ENCODE results near the gene ZBTB14.

Gene ZBTB14

GRCh38 chr18:5268874-5269273 is 26.7 kb downstream of the ZBTB14 start:
- H3K9me3 Mint-ChIP-seq: peaks cover 22% of the 10 kb centered on the region
- H3K4me1 Mint-ChIP-seq: no peaks in the 10 kb centered on the region
- DNase-seq (ENCODE audit: low spot score in 2 of 2) (no peak), ATAC-seq (ENCODE audit: low read depth) (no peak)
- peaks cover 10% of the 10 kb centered on the region for H3K27me3 Mint-ChIP-seq
- no peak overlapping the region for H3K4me3 Mint-ChIP-seq
- peaks cover 5% of the 10 kb centered on the region for H3K36me3 Mint-ChIP-seq
- H3K27ac Mint-ChIP-seq: no peak overlapping the region

- ATAC-seq (ENCODE audit: low read depth): no peak
- Mint-ChIP-seq H3K27ac (no peak overlapping the region), H3K4me1 (no peaks in the 10 kb centered on the region), H3K9me3 (peaks cover 20% of the 10 kb centered on the region), H3K27me3 (peaks cover 14% of the 10 kb centered on the region), H3K36me3 (peaks cover 2% of the 10 kb centered on the region), H3K4me3 (no peak overlapping the region)
- no peak for DNase-seq (ENCODE audit: low spot score in 2 of 2)
Observed at GRCh38 chr18:5266721-5267120, 28.8 kb downstream of the ZBTB14 start.

DNA sequence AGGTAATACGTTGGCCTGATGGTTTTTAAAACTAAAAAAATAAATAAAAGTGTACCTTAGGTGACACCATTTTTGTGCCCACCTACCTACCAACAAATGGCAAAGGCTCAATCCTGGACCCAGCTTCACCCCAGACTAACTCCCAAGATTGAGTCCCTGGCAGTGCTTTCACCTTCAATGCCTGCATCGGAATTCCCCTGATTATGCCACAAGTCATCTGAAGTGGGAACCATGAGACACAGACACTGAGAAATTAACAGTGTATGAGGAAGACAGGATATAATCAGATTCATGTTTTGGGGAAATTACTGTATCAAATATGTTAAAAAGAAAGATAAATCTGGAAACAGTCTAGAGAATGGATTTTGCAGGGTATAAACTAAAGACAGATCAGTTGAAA is 41.6 kb downstream of the ZBTB14 start:
- Mint-ChIP-seq H3K4me1 (no peaks in the 10 kb centered on the region), H3K9me3 (no peaks in the 10 kb centered on the region), H3K27me3 (peaks cover 8% of the 10 kb centered on the region), H3K36me3 (no peaks in the 10 kb centered on the region), H3K27ac (no peak overlapping the region), H3K4me3 (no peak overlapping the region)
- DNase-seq (ENCODE audit: low spot score in 2 of 2): no peak
- no peak for ATAC-seq (ENCODE audit: low read depth)

GRCh38 chr18:5251117-5251516 is 44.4 kb downstream of the ZBTB14 start:
- ATAC-seq (ENCODE audit: low read depth): no peak
- H3K4me3 Mint-ChIP-seq: no peak overlapping the region
- no peaks in the 10 kb centered on the region for H3K4me1 Mint-ChIP-seq
- DNase-seq (ENCODE audit: low spot score in 2 of 2): no peak
- no peak overlapping the region for H3K27ac Mint-ChIP-seq
- H3K27me3 Mint-ChIP-seq: peaks cover 4% of the 10 kb centered on the region
- no peaks in the 10 kb centered on the region for H3K9me3 Mint-ChIP-seq
- no peaks in the 10 kb centered on the region for H3K36me3 Mint-ChIP-seq

GRCh38 chr18:5250603-5251002 is 44.9 kb downstream of the ZBTB14 start:
- Mint-ChIP-seq H3K27me3 (peaks cover 3% of the 10 kb centered on the region), H3K9me3 (no peaks in the 10 kb centered on the region), H3K4me1 (no peaks in the 10 kb centered on the region), H3K36me3 (no peaks in the 10 kb centered on the region), H3K4me3 (no peak overlapping the region), H3K27ac (no peak overlapping the region)
- no peak for ATAC-seq (ENCODE audit: low read depth)
- DNase-seq (ENCODE audit: low spot score in 2 of 2): no peak

GRCh38 chr18:5244941-5245340 is 50.6 kb downstream of the ZBTB14 start:
- DNase-seq (ENCODE audit: low spot score in 2 of 2) (no peak), ATAC-seq (ENCODE audit: low read depth) (no peak)
- Mint-ChIP-seq H3K4me1 (peaks cover 6% of the 10 kb centered on the region), H3K27ac (no peak overlapping the region), H3K36me3 (peaks cover 19% of the 10 kb centered on the region), H3K4me3 (no peak overlapping the region), H3K9me3 (no peaks in the 10 kb centered on the region), H3K27me3 (no peaks in the 10 kb centered on the region)

- Mint-ChIP-seq H3K4me3 (no peak overlapping the region), H3K27ac (no peak overlapping the region), H3K9me3 (no peaks in the 10 kb centered on the region), H3K36me3 (peaks cover 15% of the 10 kb centered on the region), H3K27me3 (no peaks in the 10 kb centered on the region), H3K4me1 (peaks cover 13% of the 10 kb centered on the region)
- ATAC-seq (ENCODE audit: low read depth): no peak
- no peak for DNase-seq (ENCODE audit: low spot score in 2 of 2)
Observed at GRCh38 chr18:5239447-5239846, 56.1 kb downstream of the ZBTB14 start.

All from memory B cell (primary cell).